A549 treated with CORT108297 at 1 μM for 4 hours (cell line): ENCODE data around the gene CAPN9. TPM values are rescaled to one million over a fixed set of nuclear protein-coding genes. Genes with fewer than 3 reads are reported as not detected.

Experiments
- total RNA-seq: library from RNA; stranded (reverse); fragments of 200-300 nt; extraction: Qiagen RNA extraction; gene quantifications from 5 replicates; pipeline ENCODE4 v1.2.3, GENCODE V29; 2022

The CAPN9 gene, protein sequence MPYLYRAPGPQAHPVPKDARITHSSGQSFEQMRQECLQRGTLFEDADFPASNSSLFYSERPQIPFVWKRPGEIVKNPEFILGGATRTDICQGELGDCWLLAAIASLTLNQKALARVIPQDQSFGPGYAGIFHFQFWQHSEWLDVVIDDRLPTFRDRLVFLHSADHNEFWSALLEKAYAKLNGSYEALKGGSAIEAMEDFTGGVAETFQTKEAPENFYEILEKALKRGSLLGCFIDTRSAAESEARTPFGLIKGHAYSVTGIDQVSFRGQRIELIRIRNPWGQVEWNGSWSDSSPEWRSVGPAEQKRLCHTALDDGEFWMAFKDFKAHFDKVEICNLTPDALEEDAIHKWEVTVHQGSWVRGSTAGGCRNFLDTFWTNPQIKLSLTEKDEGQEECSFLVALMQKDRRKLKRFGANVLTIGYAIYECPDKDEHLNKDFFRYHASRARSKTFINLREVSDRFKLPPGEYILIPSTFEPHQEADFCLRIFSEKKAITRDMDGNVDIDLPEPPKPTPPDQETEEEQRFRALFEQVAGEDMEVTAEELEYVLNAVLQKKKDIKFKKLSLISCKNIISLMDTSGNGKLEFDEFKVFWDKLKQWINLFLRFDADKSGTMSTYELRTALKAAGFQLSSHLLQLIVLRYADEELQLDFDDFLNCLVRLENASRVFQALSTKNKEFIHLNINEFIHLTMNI
- not detected in 5 replicates for total RNA-seq

DNA sequence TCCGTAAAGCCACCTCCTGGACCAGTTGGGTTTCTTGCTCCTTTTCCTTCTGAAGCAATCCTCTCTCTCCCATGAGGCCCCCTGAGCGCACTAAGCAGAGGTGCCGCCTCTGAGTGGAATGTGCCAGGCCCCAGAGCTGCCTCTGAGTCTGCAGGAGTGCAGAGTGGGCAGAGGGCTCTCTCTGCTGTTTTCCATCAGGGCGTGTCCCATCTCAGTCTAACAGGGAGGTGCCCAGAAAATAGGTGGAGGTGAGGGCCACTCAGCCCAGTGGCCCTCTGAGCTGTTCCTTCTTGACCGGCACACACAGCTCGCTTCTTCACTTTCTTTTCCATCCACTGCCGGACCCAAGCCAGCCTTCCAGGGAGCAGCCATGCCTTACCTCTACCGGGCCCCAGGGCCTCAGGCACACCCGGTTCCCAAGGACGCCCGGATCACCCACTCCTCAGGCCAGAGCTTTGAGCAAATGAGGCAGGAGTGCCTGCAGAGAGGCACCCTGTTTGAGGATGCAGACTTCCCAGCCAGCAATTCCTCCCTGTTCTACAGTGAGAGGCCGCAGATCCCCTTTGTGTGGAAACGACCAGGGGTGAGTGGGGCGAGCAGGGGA is at the start of gene CAPN9:
CAPN9 (plus strand) TSS at position 262 of the 604 bp plus-strand sequence; CDS start at position 371, 109 bp downstream.

GRCh38 chr1:230713915-230714764 is 33.0 kb upstream of the CAPN9 start, which contains the start of gene AGT:
TSS of gene AGT (minus strand) at chr1:230714122. CDS start at chr1:230710823, 3,299 bp downstream.

Other genes starting within 250 kb of the CAPN9 start
- 18.3 to 22.7 TPM (median 19.6 TPM) in 5 replicates for gene COG2, start 104.9 kb upstream of the CAPN9 start, total RNA-seq
- 0.06 to 0.17 TPM (median 0.09 TPM) in 4 of 5 replicates, not detected in the other for gene AGT, start 33.3 kb upstream of the CAPN9 start, total RNA-seq
- gene C1orf198, start 121.1 kb downstream of the CAPN9 start, total RNA-seq, result 15.1 to 18.9 TPM (median 18.0 TPM) in 5 replicates
- 8.7 to 12.4 TPM (median 9.4 TPM) in 5 replicates for gene TTC13, start 231.5 kb downstream of the CAPN9 start, total RNA-seq
- gene ARV1, start 231.7 kb downstream of the CAPN9 start, total RNA-seq, result 24.1 to 26.8 TPM (median 24.8 TPM) in 5 replicates